ENCODE measurements around the gene MYO18B. TPM values are rescaled to one million over a fixed set of nuclear protein-coding genes. Genes with fewer than 3 reads are reported as not detected.

Gene MYO18B
- total RNA-seq, 1 experiment from 2014 or later: 0.05 TPM

DNA sequence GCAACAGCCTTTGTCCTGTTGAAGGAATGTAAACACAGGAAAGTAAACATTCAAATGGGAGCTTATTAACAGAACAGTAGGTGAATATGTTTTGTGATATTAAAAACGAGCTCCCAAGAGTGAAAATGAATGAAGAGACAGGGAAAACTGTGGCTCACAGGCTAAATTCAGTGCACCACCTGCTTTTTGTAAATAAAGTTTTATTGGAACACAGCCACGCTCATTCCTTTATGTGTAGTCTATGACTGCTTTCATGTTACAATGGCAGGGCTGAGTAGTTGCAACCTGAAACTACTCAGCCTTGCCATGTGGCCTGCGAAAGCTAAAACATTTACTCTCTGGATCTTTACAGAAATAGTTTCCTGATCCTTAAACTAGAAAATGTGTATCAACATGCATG lies 136.9 kb downstream of the MYO18B start:
- Histone ChIP-seq H4K20me1 (ENCODE audit: insufficient read depth) (no peaks in the 10 kb centered on the region), H3K36me3 (ENCODE audit: control insufficient read depth in 1 of 2, insufficient read depth in 2 of 2, low read length in 2 of 2) (no peaks in the 10 kb centered on the region), H3K27me3 (ENCODE audit: insufficient read depth, low read length) (peaks cover 60% of the 10 kb centered on the region), H3K9ac (ENCODE audit: low read length) (no peak overlapping the region), H3K4me3 (replicated peaks in 1 of 2; ENCODE audit: low read depth in 1 of 2, low read length in 2 of 2) (no peak overlapping the region), H2AFZ (ENCODE audit: low read depth, low read length, poor library complexity, severe bottlenecking) (no peak overlapping the region), H3K4me2 (ENCODE audit: low read length) (no peak overlapping the region), H3K9me3 (ENCODE audit: control insufficient read depth in 1 of 2, insufficient read depth in 1 of 2, low read depth in 1 of 2, low read length in 2 of 2) (no peaks in the 10 kb centered on the region), H3K79me2 (ENCODE audit: insufficient read depth, low read length) (no peaks in the 10 kb centered on the region), H3K27ac (ENCODE audit: low read depth, low read length) (no peak overlapping the region), H3K9me2 (ENCODE audit: insufficient read depth) (no peaks in the 10 kb centered on the region), H3K4me1 (ENCODE audit: control insufficient read depth in 1 of 2, insufficient read depth in 2 of 2, low read length in 2 of 2) (no peaks in the 10 kb centered on the region)
- intact Hi-C loops (cut with micrococcal nuclease): no loop called here
- ChIA-PET POLR2A (no interaction called here), RAD21 (ENCODE audit: low non-redundant PET in 1 of 2, low total read pairs in 2 of 2, uncharacterized antibody in 2 of 2, unreplicated experiment in 2 of 2) (no interaction called here), CTCF (interaction anchor here (1.6 kb wide), 1 partner anchor 25 kb away, joined by 5 read pairs; no protein-coding TSS in a partner anchor)
- no TSS peak for BruUV-seq (replicated peaks)
- DNase-seq (ENCODE audit: low read depth, low spot score) (no peak), ATAC-seq (no peak)
- TF ChIP-seq FOSL1 (IDR thresholded peaks at IDR 0.05; ENCODE audit: low read depth): no peak

DNA sequence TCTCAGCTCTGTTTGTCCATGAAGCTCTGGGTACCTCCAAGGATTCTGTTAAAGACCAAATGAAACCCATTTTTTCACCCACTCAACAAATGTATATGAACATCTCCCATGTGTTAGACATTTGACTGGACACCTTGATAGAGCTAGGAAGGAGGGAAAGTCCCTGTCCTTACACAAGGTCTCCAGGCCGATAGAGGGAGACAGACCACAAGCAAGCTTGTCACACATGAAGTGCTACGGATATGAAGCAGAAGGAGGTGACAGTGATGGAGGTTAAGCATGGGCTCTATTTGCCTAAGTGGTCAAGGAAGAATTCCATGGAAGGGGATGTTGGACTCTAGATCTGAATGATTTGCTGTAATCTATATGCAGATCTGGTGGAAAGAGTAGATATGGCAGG lies 138.5 kb downstream of the MYO18B start:
- Histone ChIP-seq H3K4me3 (replicated peaks in 1 of 2; ENCODE audit: low read depth in 1 of 2, low read length in 2 of 2) (no peak overlapping the region), H3K36me3 (ENCODE audit: control insufficient read depth in 1 of 2, insufficient read depth in 2 of 2, low read length in 2 of 2) (no peaks in the 10 kb centered on the region), H3K27ac (ENCODE audit: low read depth, low read length) (no peak overlapping the region), H3K4me1 (ENCODE audit: control insufficient read depth in 1 of 2, insufficient read depth in 2 of 2, low read length in 2 of 2) (no peaks in the 10 kb centered on the region), H3K9me3 (ENCODE audit: control insufficient read depth in 1 of 2, insufficient read depth in 1 of 2, low read depth in 1 of 2, low read length in 2 of 2) (no peaks in the 10 kb centered on the region), H3K9ac (ENCODE audit: low read length) (no peak overlapping the region), H4K20me1 (ENCODE audit: insufficient read depth) (no peaks in the 10 kb centered on the region), H3K4me2 (ENCODE audit: low read length) (no peak overlapping the region), H3K9me2 (ENCODE audit: insufficient read depth) (no peaks in the 10 kb centered on the region), H3K27me3 (ENCODE audit: insufficient read depth, low read length) (peaks cover 60% of the 10 kb centered on the region), H3K79me2 (ENCODE audit: insufficient read depth, low read length) (no peaks in the 10 kb centered on the region), H2AFZ (ENCODE audit: low read depth, low read length, poor library complexity, severe bottlenecking) (no peak overlapping the region)
- RAD21 ChIA-PET (ENCODE audit: low non-redundant PET in 1 of 2, low total read pairs in 2 of 2, uncharacterized antibody in 2 of 2, unreplicated experiment in 2 of 2): no interaction called here
- no TSS peak for BruUV-seq (replicated peaks)
- intact Hi-C loops (cut with micrococcal nuclease): no loop called here
- DNase-seq (ENCODE audit: low read depth, low spot score): no peak
- ATAC-seq: peak; percentile 72
- CTCF ChIA-PET: interaction anchor here (1.0 to 1.6 kb wide), 2 partner anchors 26 to 450 kb away, joined by 5 read pairs; no protein-coding TSS in a partner anchor
- POLR2A ChIA-PET: no interaction called here
- TF ChIP-seq CBX3 (IDR thresholded peaks at IDR 0.05; ENCODE audit: low read depth) (no peak), CTCF (IDR thresholded peaks at IDR 0.05 in 2 of 3, conservative IDR thresholded peaks at IDR 0.05 in 1 of 3; ENCODE audit: borderline replicate concordance in 1 of 3, insufficient read depth in 1 of 3, low read depth in 2 of 3, low read length in 2 of 3) (peak in 2 of 3 experiments; percentile 36 to 49; a peak in 4 of 6 replicates)
